Sigmoid colon (tissue), 7 donors: ENCODE results near the gene BCL7A. TPM values are rescaled to one million over a fixed set of nuclear protein-coding genes. Genes with fewer than 3 reads are reported as not detected.

Experiments
- DNase-seq: peaks from one replicate; pipeline ENCODE4 v3.0.0-alpha.2; 2019
- H3K27ac ChIP-seq, 4 donors: fragments of 200-600 bp; sonication (generic); one replicate each; pipeline ENCODE4 v1.5.1; 2016 to 2019; ENCODE audit warnings: mild to moderate bottlenecking in 1 of 4
- H3K27me3 ChIP-seq, 3 donors: fragments of 200-600 bp; sonication (generic); one replicate each; pipeline ENCODE4 v1.5.1; 2019; ENCODE audit warnings: mild to moderate bottlenecking in 1 of 3
- H3K36me3 ChIP-seq, 4 donors: fragments of 200-600 bp; sonication (generic); one replicate each; pipeline ENCODE4 v1.5.1; 2016 to 2019
- H3K4me1 ChIP-seq, 4 donors: fragments of 200-600 bp; sonication (generic); one replicate each; pipeline ENCODE4 v1.5.1; 2017 to 2019
- H3K4me3 ChIP-seq, 4 donors: fragments of 200-600 bp; sonication (generic); one replicate each; pipeline ENCODE4 v1.5.1; 2017 to 2019; ENCODE audit warnings: mild to moderate bottlenecking in 2 of 4, moderate library complexity in 1 of 4
- H3K9me3 ChIP-seq, 4 donors: fragments of 200-600 bp in 3 of 4; sonication (generic) in 3 of 4; one replicate each; pipeline versions ENCODE4 v1.5.1 to v1.6.1; 2013 to 2019
- CTCF ChIP-seq, 4 experiments: fragments of 450-650 bp in 3 of 4; fragments of 200-600 bp in 1 of 4; IDR thresholded peaks; one replicate each; pipeline ENCODE4 v1.5.1; 2016 to 2019; ENCODE audit warnings: antibody characterized with exemption in 4 of 4, mild to moderate bottlenecking in 3 of 4, moderate library complexity in 2 of 4
- EP300 ChIP-seq, 4 donors: sonication (generic); formaldehyde crosslinking; IDR thresholded peaks; one replicate each; pipeline ENCODE4 v1.6.1; 2017; ENCODE audit warnings: antibody characterized with exemption in 4 of 4
- POLR2A ChIP-seq, 2 donors: fragments of 450-650 bp; IDR thresholded peaks; one replicate each; pipeline ENCODE4 v1.6.1; 2016; ENCODE audit warnings: antibody characterized with exemption in 2 of 2, mild to moderate bottlenecking in 2 of 2, moderate library complexity in 2 of 2
- POLR2AphosphoS5 ChIP-seq, 4 donors: sonication (generic); formaldehyde crosslinking; IDR thresholded peaks; one replicate each; pipeline ENCODE4 v1.6.1; 2017; ENCODE audit warnings: antibody characterized with exemption in 4 of 4
- WGBS, 2 donors: extraction: QIAGEN DNeasy Blood & Tissue Kit; methylation state at CpG; one replicate each; pipeline ENCODE4 v1.1.7; 2013; 5-methylcytosine and 5-hydroxymethylcytosine counted together
- intact Hi-C: fragments of 100-400 bp; cut with DNase I; formaldehyde crosslinking; loops from one replicate; pipeline ENCODE4 v1.15.1; 2023
- polyA plus RNA-seq, 3 donors: library from polyadenylated mRNA; stranded (reverse); fragments of 200-250 nt; gene quantifications; one replicate each; pipeline ENCODE4 v1.2.3, GENCODE V29; 2013
- total RNA-seq, 4 donors: library from RNA; depleted of rRNA; stranded (reverse); fragments of >200 nt; gene quantifications; one replicate each; pipeline ENCODE4 v1.1.0, GENCODE V29; 2016
- donor health status: healthy with polysubstance abuse.
- donor health status: Bipolar disorder and iron deficiency.
- donor health status: healthy.

The BCL7A gene
- total and polyA plus RNA-seq, 7 donors: 1.2 to 7.4 (median 6.4) TPM

DNA sequence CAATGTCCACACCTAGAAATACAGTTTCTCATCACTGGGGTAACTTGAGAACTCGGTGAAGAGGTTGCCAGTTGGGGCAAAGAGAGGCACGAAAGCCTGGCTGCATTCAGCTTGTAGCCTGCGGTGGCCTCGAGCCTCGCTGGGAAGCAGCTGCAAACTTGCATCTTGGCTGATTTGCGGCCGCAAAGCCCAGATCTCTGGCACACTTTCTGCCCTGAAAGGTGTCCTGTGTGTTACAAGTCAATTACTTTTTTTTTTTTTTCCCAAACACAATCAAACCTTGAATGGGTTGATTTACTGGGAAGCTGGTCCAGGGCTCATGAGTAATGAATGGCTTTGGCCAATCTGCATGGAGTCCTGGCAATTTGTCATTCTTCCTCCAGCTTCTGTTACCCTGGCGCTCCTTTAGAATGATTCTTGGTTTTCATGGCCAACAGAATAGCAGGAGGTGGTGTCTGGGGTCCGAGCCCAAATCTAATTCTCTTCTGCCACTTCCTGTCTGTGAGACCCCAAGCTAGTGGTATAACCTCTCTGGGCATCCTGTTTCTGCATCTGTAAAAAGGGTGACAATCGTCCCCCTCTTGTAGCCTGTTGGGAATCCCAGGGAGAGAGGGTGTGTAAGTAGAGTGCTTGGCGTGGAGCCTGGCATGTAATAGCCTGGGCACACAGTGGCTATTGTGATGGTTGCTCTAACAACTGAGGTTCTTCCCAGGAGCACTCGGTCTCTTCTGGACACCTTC, 6.7 kb downstream of the BCL7A start:
- WGBS, 2 donors: 66 to 79% methylated on average over 12 of the region's 12 CpGs
- Histone ChIP-seq H3K27ac (no peak overlapping the region), H3K36me3 (no peaks in the 10 kb centered on the region), H3K4me3 (no peak overlapping the region), H3K27me3 (no peaks in the 10 kb centered on the region), H3K9me3 (no peaks in the 10 kb centered on the region), H3K4me1 (peaks cover 0 to 17% (median 8%) of the 10 kb centered on the region in 4 donors)
- no peak for DNase-seq
- intact Hi-C loops: loop anchor here (10.0 kb wide), 1 partner anchor 196 kb away; the partner anchor contains the start of gene DIABLO
- TF ChIP-seq CTCF (IDR thresholded peaks at IDR 0.05) (no peak), POLR2AphosphoS5 (IDR thresholded peaks at IDR 0.05) (no peak), POLR2A (IDR thresholded peaks at IDR 0.05) (no peak), EP300 (IDR thresholded peaks at IDR 0.05) (no peak)

- H3K36me3 ChIP-seq: no peaks in the 10 kb centered on the region
- H3K9me3 ChIP-seq: no peaks in the 10 kb centered on the region
- H3K27me3 ChIP-seq: no peaks in the 10 kb centered on the region
- no peak for DNase-seq
- peaks cover 0 to 10% (median 3%) of the 10 kb centered on the region in 4 donors for H3K4me1 ChIP-seq
- H3K27ac ChIP-seq: no peak overlapping the region
- H3K4me3 ChIP-seq: no peak overlapping the region
- intact Hi-C loops: loop anchor here (10.0 kb wide), 1 partner anchor 196 kb away; the partner anchor contains the start of gene DIABLO
- WGBS, 2 donors: 77 to 81% methylated on average over 23 of the region's 23 CpGs
- TF ChIP-seq EP300 (IDR thresholded peaks at IDR 0.05): no peak
- TF ChIP-seq CTCF (IDR thresholded peaks at IDR 0.05): no peak
- TF ChIP-seq POLR2AphosphoS5 (IDR thresholded peaks at IDR 0.05): no peak
- TF ChIP-seq POLR2A (IDR thresholded peaks at IDR 0.05): no peak
Observed at GRCh38 chr12:122028905-122029560, 7.3 kb downstream of the BCL7A start.

GRCh38 chr12:122029620-122030423, 8.1 kb downstream of the BCL7A start:
- H3K27ac ChIP-seq: no peak overlapping the region
- TF ChIP-seq POLR2AphosphoS5 (IDR thresholded peaks at IDR 0.05) (no peak), EP300 (IDR thresholded peaks at IDR 0.05) (no peak), POLR2A (IDR thresholded peaks at IDR 0.05) (no peak), CTCF (IDR thresholded peaks at IDR 0.05) (no peak)
- DNase-seq: no peak

DNA sequence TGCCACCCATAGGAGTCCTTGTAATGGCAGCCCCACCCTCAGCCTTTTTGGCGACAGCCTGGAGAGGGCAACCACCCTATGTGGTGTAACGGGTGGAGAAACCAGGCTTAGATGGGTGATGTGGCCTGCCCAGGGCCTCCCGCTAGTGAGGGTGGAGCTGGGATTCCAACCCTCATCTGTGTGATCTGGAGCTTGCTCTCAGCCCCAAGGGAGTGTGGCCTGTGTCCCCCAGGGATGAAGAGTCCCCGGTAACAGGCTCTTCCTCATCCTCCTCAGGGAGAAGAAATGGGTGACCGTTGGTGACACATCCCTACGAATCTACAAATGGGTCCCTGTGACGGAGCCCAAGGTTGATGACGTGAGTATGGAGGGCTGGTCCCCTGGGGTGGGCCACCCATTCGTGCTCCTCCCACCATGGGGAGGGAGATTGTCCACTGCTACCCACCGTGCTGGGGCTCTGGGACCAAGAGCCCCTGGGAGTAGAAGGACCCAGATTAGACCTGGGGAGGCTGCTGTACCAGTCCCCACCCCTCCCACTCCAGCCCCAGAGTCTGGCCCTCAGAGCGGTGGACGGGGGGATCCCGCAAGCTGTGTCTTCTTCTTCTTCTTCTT, 8.8 kb downstream of the BCL7A start:
- Histone ChIP-seq H3K27me3 (no peaks in the 10 kb centered on the region), H3K9me3 (no peaks in the 10 kb centered on the region), H3K4me3 (no peak overlapping the region), H3K27ac (no peak overlapping the region), H3K4me1 (peaks cover 0 to 5% (median 0%) of the 10 kb centered on the region in 4 donors), H3K36me3 (peaks cover 0 to 7% (median 2%) of the 10 kb centered on the region in 4 donors)
- no peak for TF ChIP-seq CTCF (IDR thresholded peaks at IDR 0.05)
- 89 to 91% methylated on average over 13 of the region's 13 CpGs for WGBS, 2 donors
- no peak for DNase-seq
- intact Hi-C loops: loop anchor here (10.0 kb wide), 1 partner anchor 154 kb away; the partner anchor contains the start of gene LRRC43

More at GRCh38 chr12:122029620-122030423, 8.1 kb downstream of the BCL7A start:
- no peaks in the 10 kb centered on the region for H3K9me3 ChIP-seq
- no peaks in the 10 kb centered on the region for H3K27me3 ChIP-seq
- intact Hi-C loops: loop anchor here (10.0 kb wide), 2 partner anchors 155 to 195 kb away; partner anchors contain the start of genes DIABLO and LRRC43
- H3K4me1 ChIP-seq: peaks cover 0 to 5% (median 0%) of the 10 kb centered on the region in 4 donors
- no peak overlapping the region for H3K4me3 ChIP-seq
- H3K36me3 ChIP-seq: peaks cover 0 to under 1% (median 0%) of the 10 kb centered on the region in 4 donors
- 85 to 86% methylated on average over 28 of the region's 28 CpGs for WGBS, 2 donors
